Sigmoid colon (tissue), 4 donors: ENCODE measurements around the gene LRRC8D.

ENCODE experiments used
- CTCF ChIP-seq, 4 experiments: fragments of 450-650 bp in 3 of 4; fragments of 200-600 bp in 1 of 4; IDR thresholded peaks; one replicate each; pipeline ENCODE4 v1.5.1; 2016 to 2019; ENCODE audit warnings: antibody characterized with exemption in 4 of 4, mild to moderate bottlenecking in 3 of 4, moderate library complexity in 2 of 4
- EP300 ChIP-seq, 4 donors: sonication (generic); formaldehyde crosslinking; IDR thresholded peaks; one replicate each; pipeline ENCODE4 v1.6.1; 2017; ENCODE audit warnings: antibody characterized with exemption in 4 of 4

- TF ChIP-seq EP300 (IDR thresholded peaks at IDR 0.05): no peak
- no peak for TF ChIP-seq CTCF (IDR thresholded peaks at IDR 0.05)
These were observed 89.4 kb downstream of the LRRC8D start for GRCh38 chr1:89910268-89910667.
